COR-L47 (cell line): ENCODE measurements around the gene C1QBP.
A peak's percentile ranks its signal among the peaks of the same experiment; 100 is the strongest.
"Not testable (repeated sequence)": the region's sequence is repeated elsewhere in the genome, so short reads cannot be mapped to it uniquely, and the experiment has no call there.

Experiments used
- DNase-seq: peaks from one replicate; lab custom pipeline; 2025; lab: John Stamatoyannopoulos, UW

C1QBP gene

DNA sequence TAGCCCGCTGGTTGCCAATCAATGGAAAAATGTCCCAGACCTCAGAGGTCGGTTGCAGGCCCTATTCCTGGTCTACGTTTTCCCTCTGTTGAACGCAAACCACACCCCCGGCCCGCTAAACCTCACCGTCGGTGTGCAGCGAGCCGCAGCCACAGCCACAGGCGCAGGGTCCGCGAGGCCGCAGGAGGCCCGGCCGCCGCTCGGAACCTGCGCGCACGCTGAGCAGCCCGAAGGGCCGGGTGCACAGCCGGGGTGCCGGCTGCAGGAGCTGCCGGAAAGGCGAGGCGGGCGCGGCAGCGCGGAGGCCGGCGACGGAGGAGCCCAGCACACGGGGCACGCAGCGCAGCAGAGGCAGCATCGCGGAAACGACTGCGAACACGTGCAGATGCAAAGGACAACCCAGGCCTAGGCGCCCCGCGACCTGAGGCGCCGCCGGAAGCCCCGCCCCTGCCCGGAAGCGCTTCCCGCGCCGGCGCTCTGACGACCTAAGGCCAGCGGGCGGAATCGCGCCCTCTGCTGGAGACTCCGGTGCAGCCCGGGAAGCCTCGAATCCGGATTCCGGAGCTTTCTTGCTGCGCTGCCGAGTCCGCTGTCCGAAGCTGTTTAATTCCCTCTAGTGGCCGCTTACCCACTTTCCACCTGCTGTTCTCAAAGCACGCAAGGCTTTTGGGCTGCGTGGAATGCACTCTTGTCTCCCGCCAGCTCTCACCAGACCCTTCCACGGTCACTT is at the start of gene C1QBP:
TSS of gene C1QBP (minus strand) at position 440 of the 730 bp plus-strand sequence. CDS start at position 358, 82 bp downstream.
- peak; percentile 75 for DNase-seq

DNA sequence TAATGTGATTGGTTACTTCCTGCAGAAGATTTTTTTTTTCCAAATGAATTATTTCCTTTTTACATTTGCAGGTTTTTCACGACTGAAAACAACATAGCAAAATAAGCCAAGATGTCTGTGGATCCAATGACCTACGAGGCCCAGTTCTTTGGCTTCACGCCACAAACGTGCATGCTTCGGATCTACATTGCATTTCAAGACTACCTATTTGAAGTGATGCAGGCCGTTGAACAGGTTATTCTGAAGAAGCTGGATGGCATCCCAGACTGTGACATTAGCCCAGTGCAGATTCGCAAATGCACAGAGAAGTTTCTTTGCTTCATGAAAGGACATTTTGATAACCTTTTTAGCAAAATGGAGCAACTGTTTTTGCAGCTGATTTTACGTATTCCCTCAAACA is 49.8 kb upstream of the C1QBP start:
- DNase-seq = no peak

DNA sequence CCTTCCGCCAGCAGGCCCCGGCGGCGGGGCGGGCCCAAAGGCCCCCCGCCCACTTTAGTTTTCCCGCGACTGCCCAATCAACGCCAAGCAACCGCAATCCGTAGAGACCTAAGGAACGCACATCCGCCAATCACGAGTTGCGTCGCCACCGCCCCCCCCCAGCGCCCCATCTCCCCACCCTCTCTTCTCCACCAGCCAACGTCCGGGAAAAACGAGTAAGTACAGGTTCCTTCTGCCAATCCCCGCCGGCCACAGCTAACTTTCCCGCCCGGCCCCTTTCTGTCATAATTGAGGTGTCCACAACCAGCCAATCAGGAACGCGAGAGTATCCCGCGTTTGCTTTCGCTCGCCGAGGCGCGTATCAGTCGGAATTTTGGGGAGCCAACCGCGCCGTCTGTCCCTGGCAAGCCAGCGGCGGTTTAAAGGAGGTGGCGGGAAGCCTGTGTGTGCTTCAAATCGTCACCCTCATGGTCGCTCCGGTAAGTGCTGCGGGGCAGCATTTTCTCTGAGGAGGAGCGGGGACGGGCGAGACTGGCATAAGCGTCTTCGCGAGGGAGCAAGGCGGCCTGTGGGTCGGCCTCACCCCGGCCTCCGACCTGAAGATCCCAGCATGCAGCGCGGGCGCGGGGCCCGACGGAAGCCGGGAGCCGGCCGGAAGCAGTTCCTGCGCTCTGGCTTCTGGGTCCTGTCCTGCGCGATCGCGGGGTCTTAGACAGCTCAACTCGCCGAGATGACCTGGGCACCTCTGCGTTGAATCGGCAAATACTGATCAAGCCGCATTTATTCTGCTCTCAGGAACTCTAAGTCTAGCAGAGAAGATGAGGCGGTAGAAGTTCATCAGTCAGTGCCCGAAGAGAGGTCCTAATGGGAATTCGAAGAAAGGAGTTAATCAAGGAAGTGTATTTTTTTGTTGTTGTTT is 47.5 kb upstream of the C1QBP start, which contains the start of gene MIS12:
TSS of gene MIS12 (plus strand) at position 361 of the 919 bp plus-strand sequence. CDS start 2,297 bp downstream, outside the sequence.
- DNase-seq = peak; percentile 90

DNA sequence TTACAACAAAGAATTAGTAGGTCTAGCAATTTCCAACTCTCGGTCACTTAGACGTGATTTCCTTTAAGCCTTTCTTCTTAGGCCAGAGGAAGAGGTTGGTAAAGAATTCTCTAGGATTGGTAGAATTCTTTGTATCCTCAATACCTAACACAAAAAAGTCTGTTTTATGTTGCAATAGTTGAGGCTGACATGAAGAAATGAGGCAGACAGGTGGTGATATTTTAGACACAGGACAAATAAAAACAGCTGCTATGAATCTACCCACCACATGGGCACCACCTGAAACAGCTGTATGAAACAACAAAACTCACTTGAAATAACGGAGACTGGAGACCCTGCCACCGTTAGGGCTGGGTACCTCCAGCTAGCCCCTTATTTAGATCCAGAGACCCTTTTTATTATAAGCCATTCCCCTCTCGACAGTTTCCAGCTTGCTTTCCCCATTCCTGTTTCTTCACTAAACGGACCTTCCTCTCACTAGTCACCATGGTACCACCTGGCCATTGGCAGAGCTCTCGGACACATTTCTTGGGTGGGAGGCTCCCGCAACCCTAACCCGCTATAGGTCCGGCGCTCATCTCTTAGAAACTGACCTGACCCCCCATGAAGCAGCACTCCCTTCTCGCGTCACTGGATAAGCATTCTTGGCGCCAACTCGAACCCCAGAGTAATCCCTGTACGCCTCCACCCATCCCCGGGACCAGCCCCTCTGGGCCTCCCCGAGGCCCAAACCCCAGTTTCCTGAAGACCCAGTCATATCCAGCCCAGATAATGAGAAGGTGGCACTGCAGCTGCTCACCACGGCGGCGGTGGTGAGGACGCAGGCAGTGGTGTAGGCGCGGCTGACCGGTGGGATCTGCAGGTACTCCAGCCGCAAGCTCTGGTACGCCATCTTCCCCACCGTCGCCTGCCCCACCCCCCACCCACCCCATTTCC is 46.6 kb upstream of the C1QBP start, which contains the start of gene DERL2:
TSS of gene DERL2 (minus strand) at position 909 of the 936 bp plus-strand sequence. CDS start at position 892, 17 bp downstream.
- peak; percentile 11 for DNase-seq

DNA sequence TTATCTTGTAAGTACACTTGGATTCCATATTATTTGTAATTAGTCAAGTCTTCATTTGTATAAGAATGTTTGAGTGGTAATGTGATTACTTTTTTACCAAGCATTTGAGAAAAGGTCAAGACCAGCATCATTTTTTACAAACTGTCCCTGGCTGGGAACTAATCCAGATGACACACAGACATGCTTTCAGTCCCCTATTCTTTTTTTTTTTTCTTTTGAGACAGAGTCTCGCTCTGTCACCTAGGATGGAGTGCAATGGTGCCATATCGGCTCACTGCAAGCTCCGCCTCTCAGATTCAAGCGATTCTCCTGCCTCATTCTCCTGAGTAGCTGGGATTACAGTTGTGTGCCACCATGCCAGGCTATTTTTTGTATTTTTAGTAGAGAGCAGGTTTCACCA is 42.5 kb upstream of the C1QBP start:
- no peak for DNase-seq

DNA sequence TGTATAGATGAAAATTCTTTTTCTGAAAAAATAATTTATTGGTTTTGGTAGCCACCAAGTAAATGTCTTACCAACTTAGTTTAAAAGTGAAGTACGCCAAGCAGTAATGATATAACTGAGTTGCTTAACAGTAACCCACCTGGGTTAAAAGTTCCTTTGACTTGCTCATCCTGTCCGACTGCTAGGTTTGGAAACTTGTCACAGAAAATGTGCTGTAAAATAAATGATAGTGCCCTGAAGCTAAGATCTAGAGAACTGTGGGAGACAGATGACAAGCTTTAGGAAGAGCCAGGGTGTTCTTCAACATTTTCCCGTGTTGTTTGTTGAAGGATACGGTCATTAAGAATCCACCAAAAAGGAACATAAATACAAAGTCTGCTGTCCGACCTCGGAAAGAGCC is 42.0 kb upstream of the C1QBP start:
- DNase-seq = no peak

GRCh38 chr17:5478992-5479391 is 40.0 kb upstream of the C1QBP start:
- no peak for DNase-seq

DNA sequence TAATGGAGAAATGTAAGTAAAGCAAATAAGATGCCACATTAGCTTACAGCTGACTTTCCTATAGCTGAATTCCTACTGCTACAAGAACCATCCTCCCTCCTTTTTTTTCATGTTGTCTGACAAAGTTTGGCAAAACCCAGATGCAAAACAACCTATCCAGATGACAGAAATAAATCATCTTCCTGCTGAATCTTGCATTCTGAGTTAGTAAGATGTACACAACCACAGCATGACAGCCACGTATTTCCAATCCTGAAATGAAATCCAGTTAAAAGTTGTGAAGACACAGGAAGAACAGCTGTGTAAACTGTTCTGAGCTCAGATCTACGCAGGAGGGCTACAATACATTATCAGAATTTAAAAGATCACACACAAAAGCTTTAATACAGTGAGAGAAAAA is 35.0 kb upstream of the C1QBP start:
- no peak for DNase-seq

- DNase-seq = no peak
Measured at GRCh38 chr17:5472511-5472910, 33.6 kb upstream of the C1QBP start.

DNA sequence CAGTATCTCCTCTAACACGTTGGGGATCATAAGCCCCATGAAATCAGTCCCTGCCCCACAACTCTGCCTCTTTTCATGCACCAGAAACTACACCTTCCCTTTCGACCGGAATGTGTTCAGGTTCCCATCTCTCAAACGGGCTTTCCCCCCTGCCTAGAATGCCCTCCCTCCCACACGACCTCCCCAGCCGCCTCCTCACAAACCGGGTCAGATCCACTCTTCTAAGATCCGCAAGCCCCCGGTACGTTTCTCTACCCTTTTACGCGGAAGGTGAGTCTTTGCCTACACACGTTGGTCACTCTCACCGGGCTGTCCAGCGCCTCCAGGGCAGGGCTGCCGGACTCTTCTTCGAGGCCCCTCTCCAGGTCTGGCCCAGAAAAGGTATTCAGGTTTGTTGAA is 29.1 kb upstream of the C1QBP start:
- no peak for DNase-seq

DNA sequence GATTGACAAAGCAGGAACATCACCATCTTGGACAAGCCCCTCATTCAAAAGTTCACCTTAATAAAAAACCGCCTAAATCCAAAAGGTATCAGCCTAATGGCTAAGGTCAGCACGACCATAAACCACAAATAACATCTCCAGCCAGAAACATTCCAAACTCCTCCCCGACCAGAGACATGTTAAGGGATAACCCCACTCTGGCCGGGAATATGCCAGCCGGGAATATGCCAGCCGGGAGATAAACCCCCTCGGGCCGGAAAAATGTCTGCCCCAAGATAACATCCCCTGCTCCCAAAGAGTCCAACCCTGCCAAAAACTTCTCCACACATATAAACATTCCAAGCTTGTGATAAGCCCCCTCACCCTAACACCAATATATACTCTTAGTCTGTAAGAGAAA is 28.5 kb upstream of the C1QBP start:
- no peak for DNase-seq

- DNase-seq = no peak
Measured at GRCh38 chr17:5466295-5466694, 27.3 kb upstream of the C1QBP start.

DNA sequence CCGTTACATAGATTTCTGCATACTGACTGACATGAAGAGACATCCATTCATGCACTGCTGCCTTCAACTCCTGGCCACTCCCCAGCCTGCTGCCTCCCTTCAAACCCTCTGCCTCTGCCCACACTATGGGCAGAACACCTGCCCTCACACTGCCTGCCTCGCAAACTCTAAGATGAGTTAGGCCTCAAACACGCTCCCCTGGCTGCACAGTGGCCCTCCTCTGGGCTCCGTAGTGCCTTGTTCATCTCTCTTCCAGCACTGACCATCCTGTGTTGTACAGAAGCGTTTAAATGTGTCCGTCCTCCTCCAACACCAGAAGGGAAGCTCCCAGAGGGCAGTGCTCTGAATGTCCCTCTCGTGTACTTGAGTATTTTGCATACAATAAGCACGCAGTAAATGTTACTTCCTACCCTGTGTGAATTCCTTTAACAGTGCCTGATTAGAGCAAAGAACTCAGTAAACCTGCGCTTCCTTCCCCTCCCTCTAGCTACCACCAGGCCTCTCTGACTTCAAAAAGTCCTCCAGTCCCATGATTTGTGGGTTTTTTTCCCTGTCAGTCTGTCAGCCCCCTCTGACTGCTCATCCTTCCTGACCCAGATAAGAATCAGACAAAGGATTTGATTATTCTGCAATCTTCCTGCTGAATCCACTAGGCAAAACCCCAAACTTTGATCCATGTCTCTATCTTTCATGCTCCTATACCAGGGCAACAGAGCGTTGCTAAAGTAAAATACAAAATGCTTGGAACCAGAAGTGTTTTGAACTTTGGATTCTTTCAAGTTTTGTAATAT is 26.0 kb upstream of the C1QBP start:
- no peak for DNase-seq

DNA sequence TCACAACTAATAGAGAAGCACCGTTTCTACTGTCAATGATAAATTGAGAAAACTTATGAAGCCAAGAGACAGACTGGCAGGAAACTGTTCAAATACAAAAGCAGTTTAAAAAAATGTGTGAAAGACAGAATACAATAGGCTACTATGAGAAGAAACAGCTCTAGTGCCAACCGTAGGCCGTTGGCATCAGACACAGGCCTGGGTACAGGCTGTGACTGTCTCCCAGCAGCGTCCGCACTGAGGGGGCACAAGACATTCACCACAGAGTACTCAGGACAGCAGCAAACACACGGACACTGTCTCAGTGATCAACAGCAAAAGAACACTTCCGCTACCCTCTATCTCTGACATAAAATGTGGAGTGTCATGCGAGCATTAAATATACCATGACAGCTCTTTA is 7.8 kb upstream of the C1QBP start:
- no peak for DNase-seq

GRCh38 chr17:5444209-5444608 is 5.3 kb upstream of the C1QBP start:
- no peak for DNase-seq

DNA sequence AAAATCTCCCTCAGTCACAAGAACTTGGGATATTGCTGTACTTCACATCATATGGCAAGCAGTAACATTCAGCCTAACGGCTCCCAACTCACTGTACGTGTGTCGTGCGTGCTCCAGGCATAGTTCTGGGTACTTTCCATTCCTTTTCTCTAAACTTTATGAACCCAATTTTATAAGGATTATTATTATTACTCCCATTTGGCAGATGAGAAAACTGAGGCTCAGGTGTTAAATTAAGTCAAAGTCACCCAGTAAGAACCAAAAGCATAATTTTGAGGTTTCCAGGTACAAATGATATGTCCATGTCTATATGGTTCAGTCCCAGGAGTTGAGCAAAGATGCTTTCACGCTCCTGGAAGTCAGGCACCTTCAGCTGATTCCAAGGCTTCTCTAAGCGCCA is 4.8 kb upstream of the C1QBP start:
- no peak for DNase-seq

GRCh38 chr17:5439446-5439764 is 450 bp upstream of the C1QBP start:
- no peak for DNase-seq

GRCh38 chr17:5437721-5438317 is 1.1 kb downstream of the C1QBP start:
- no peak for DNase-seq

- DNase-seq = not testable (repeated sequence)
Measured at GRCh38 chr17:5435781-5436315, 3.1 kb downstream of the C1QBP start.

DNA sequence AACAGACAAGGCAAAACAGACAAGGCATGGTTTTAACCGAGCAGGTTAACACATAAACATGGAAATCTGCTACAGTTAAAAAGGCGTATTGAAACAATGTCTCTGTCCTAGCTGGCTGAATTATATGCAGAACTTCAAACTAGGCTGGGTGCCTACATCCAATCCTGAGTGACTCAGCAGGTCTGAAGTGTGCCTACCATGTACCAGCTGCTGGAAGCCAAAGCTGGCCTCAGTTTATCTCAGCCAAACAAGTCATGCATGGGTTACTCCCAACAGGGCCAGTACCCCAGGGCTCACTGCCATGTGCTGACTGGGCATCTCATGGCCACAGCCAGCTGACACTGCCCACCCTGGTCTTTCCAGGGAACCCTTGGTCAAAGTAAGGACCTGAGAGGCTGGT is 4.0 kb downstream of the C1QBP start:
- no peak for DNase-seq
